Fibroblast of skin of left biceps (primary cell): ENCODE measurements around the gene TPD52L2.
"Not testable (repeated sequence)": the region's sequence is repeated elsewhere in the genome, so short reads cannot be mapped to it uniquely, and the experiment has no call there.

Experiments used
- DNase-seq, 2 experiments: peaks; one replicate each; pipeline ENCODE4 v3.0.0-alpha.2; 2013; ENCODE audit warnings: low read depth in 2 of 2

The TPD52L2 gene

GRCh38 chr20:63878899-63879663 is 14.0 kb downstream of the TPD52L2 start:
- no peak for DNase-seq

GRCh38 chr20:63880901-63881300 is 15.8 kb downstream of the TPD52L2 start:
- DNase-seq, result not testable (repeated sequence)

GRCh38 chr20:63881451-63882226 is 16.6 kb downstream of the TPD52L2 start:
- DNase-seq, result no peak

GRCh38 chr20:63882257-63883200 is 17.5 kb downstream of the TPD52L2 start:
- no peak for DNase-seq

- no peak for DNase-seq
These were observed 18.1 kb downstream of the TPD52L2 start for GRCh38 chr20:63883201-63883593.

- no peak for DNase-seq
These were observed 19.6 kb downstream of the TPD52L2 start for GRCh38 chr20:63884506-63885263.

- DNase-seq, result no peak
These were observed 20.4 kb downstream of the TPD52L2 start for GRCh38 chr20:63885264-63886053.

GRCh38 chr20:63886054-63886419 is 21.0 kb downstream of the TPD52L2 start:
- DNase-seq, result no peak

- DNase-seq, result no peak
These were observed 21.9 kb downstream of the TPD52L2 start for GRCh38 chr20:63886921-63887320.

GRCh38 chr20:63889241-63890200 is 24.5 kb downstream of the TPD52L2 start:
- no peak for DNase-seq

GRCh38 chr20:63890201-63890576 is 25.1 kb downstream of the TPD52L2 start:
- no peak for DNase-seq

GRCh38 chr20:63890616-63891015 is 25.5 kb downstream of the TPD52L2 start:
- DNase-seq, result no peak

- DNase-seq, result no peak
These were observed 26.3 kb downstream of the TPD52L2 start for GRCh38 chr20:63891061-63892002.

GRCh38 chr20:63892402-63892801 is 27.3 kb downstream of the TPD52L2 start:
- DNase-seq, result no peak

GRCh38 chr20:63893999-63894357 is 28.9 kb downstream of the TPD52L2 start:
- no peak for DNase-seq

- peak; percentile 80 to 81 for DNase-seq
These were observed 29.5 kb downstream of the TPD52L2 start, which contains the start of gene DNAJC5 for GRCh38 chr20:63894358-63895201. DNAJC5 (plus strand) TSS chr20:63895126; CDS start chr20:63928346, 33,220 bp downstream.
